ENCODE data around the gene PAPPA.

PAPPA gene

GRCh38 chr9:116350213-116350612, 196.6 kb downstream of the PAPPA start:
- DNase-seq (ENCODE audit: low read depth, low spot score): no peak
- TF ChIP-seq POLR2AphosphoS5 (IDR thresholded peaks at IDR 0.05; ENCODE audit: borderline replicate concordance, low read depth, low read length): no peak
- TF ChIP-seq FOXP2 (optimal IDR thresholded peaks at IDR 0.05; ENCODE audit: control extremely low read depth, extremely low read length, insufficient read depth): no peak
- no peak for TF ChIP-seq EZH2 (IDR thresholded peaks at IDR 0.05)
- Histone ChIP-seq H3K4me3 (no peak overlapping the region), H3K27ac (no peak overlapping the region), H3K36me3 (ENCODE audit: insufficient read depth, low read length) (peaks cover 100% of the 10 kb centered on the region), H3K9me3 (ENCODE audit: low read depth, low read length) (no peaks in the 10 kb centered on the region), H3K9ac (ENCODE audit: insufficient read length) (no peak overlapping the region)

- no peak for TF ChIP-seq EZH2 (IDR thresholded peaks at IDR 0.05)
- TF ChIP-seq FOXP2 (optimal IDR thresholded peaks at IDR 0.05; ENCODE audit: control extremely low read depth, extremely low read length, insufficient read depth): no peak
- no peak for TF ChIP-seq POLR2AphosphoS5 (IDR thresholded peaks at IDR 0.05; ENCODE audit: borderline replicate concordance, low read depth, low read length)
These were observed 199.4 kb downstream of the PAPPA start for GRCh38 chr9:116352958-116353357.

GRCh38 chr9:116355153-116355921, 201.7 kb downstream of the PAPPA start:
- no peak for DNase-seq (ENCODE audit: low read depth, low spot score)
- Histone ChIP-seq H3K36me3 (ENCODE audit: insufficient read depth, low read length) (peaks cover 100% of the 10 kb centered on the region), H3K9me3 (ENCODE audit: low read depth, low read length) (no peaks in the 10 kb centered on the region), H3K9ac (ENCODE audit: insufficient read length) (no peak overlapping the region), H3K4me3 (no peak overlapping the region), H3K27ac (no peak overlapping the region)
- no peak for TF ChIP-seq POLR2AphosphoS5 (IDR thresholded peaks at IDR 0.05; ENCODE audit: borderline replicate concordance, low read depth, low read length)
- TF ChIP-seq FOXP2 (optimal IDR thresholded peaks at IDR 0.05; ENCODE audit: control extremely low read depth, extremely low read length, insufficient read depth): no peak
- no peak for TF ChIP-seq EZH2 (IDR thresholded peaks at IDR 0.05)

More at GRCh38 chr9:116352958-116353357, 199.4 kb downstream of the PAPPA start:
- no peak for DNase-seq (ENCODE audit: low read depth, low spot score)
- no peak overlapping the region for H3K27ac ChIP-seq
- no peaks in the 10 kb centered on the region for H3K9me3 ChIP-seq (ENCODE audit: low read depth, low read length)
- H3K36me3 ChIP-seq (ENCODE audit: insufficient read depth, low read length): peaks cover 100% of the 10 kb centered on the region
- H3K4me3 ChIP-seq: no peak overlapping the region
- no peak overlapping the region for H3K9ac ChIP-seq (ENCODE audit: insufficient read length)

- TF ChIP-seq EZH2 (IDR thresholded peaks at IDR 0.05) (no peak), POLR2AphosphoS5 (IDR thresholded peaks at IDR 0.05; ENCODE audit: borderline replicate concordance, low read depth, low read length) (no peak; the same call in 1 of the 2 replicates)
- no peak for DNase-seq (ENCODE audit: low read depth, low spot score)
- Histone ChIP-seq H3K9ac (ENCODE audit: insufficient read length) (no peak overlapping the region), H3K4me3 (no peak overlapping the region), H3K36me3 (ENCODE audit: insufficient read depth, low read length) (peaks cover 100% of the 10 kb centered on the region), H3K9me3 (ENCODE audit: low read depth, low read length) (no peaks in the 10 kb centered on the region), H3K27ac (peak overlapping the region; percentile 49; the same call in 1 of the 2 replicates)
These were observed 204.7 kb downstream of the PAPPA start for GRCh38 chr9:116358251-116358650.

GRCh38 chr9:116360016-116360415, 206.4 kb downstream of the PAPPA start:
- no peak overlapping the region for H3K9ac ChIP-seq (ENCODE audit: insufficient read length)
- TF ChIP-seq POLR2AphosphoS5 (IDR thresholded peaks at IDR 0.05; ENCODE audit: borderline replicate concordance, low read depth, low read length) (no peak), EZH2 (IDR thresholded peaks at IDR 0.05) (no peak), FOXP2 (optimal IDR thresholded peaks at IDR 0.05; ENCODE audit: control extremely low read depth, extremely low read length, insufficient read depth) (no peak)
- no peak for DNase-seq (ENCODE audit: low read depth, low spot score)
- H3K9me3 ChIP-seq (ENCODE audit: low read depth, low read length): no peaks in the 10 kb centered on the region
- H3K4me3 ChIP-seq: no peak overlapping the region
- H3K36me3 ChIP-seq (ENCODE audit: insufficient read depth, low read length): peaks cover 100% of the 10 kb centered on the region
- peak overlapping the region; percentile 14; the same call in 1 of the 2 replicates for H3K27ac ChIP-seq

- Histone ChIP-seq H3K27ac (peak overlapping the region; percentile 47), H3K9ac (ENCODE audit: insufficient read length) (no peak overlapping the region), H3K9me3 (ENCODE audit: low read depth, low read length) (no peaks in the 10 kb centered on the region), H3K4me3 (no peak overlapping the region), H3K36me3 (ENCODE audit: insufficient read depth, low read length) (peaks cover 100% of the 10 kb centered on the region)
- TF ChIP-seq FOXP2 (optimal IDR thresholded peaks at IDR 0.05; ENCODE audit: control extremely low read depth, extremely low read length, insufficient read depth) (no peak), POLR2AphosphoS5 (IDR thresholded peaks at IDR 0.05; ENCODE audit: borderline replicate concordance, low read depth, low read length) (no peak), EZH2 (IDR thresholded peaks at IDR 0.05) (no peak)
- no peak for DNase-seq (ENCODE audit: low read depth, low spot score)
These were observed 207.4 kb downstream of the PAPPA start for GRCh38 chr9:116360989-116361388.

- H3K4me3 ChIP-seq: no peak overlapping the region
- H3K9me3 ChIP-seq (ENCODE audit: low read depth, low read length): no peaks in the 10 kb centered on the region
- no peak for DNase-seq (ENCODE audit: low read depth, low spot score)
- H3K27ac ChIP-seq: peak overlapping the region; percentile 47
- no peak overlapping the region for H3K9ac ChIP-seq (ENCODE audit: insufficient read length)
- no peak for TF ChIP-seq EZH2 (IDR thresholded peaks at IDR 0.05)
- no peak for TF ChIP-seq POLR2AphosphoS5 (IDR thresholded peaks at IDR 0.05; ENCODE audit: borderline replicate concordance, low read depth, low read length)
- no peak for TF ChIP-seq FOXP2 (optimal IDR thresholded peaks at IDR 0.05; ENCODE audit: control extremely low read depth, extremely low read length, insufficient read depth)
- H3K36me3 ChIP-seq (ENCODE audit: insufficient read depth, low read length): peaks cover 100% of the 10 kb centered on the region
These were observed 208.0 kb downstream of the PAPPA start for GRCh38 chr9:116361547-116361946.

GRCh38 chr9:116362493-116362892, 208.9 kb downstream of the PAPPA start:
- Histone ChIP-seq H3K27ac (0 out of 2 replicates have a peak overlapping the region, but pooled peaks have one; percentile 47), H3K9ac (ENCODE audit: insufficient read length) (no peak overlapping the region), H3K9me3 (ENCODE audit: low read depth, low read length) (no peaks in the 10 kb centered on the region), H3K36me3 (ENCODE audit: insufficient read depth, low read length) (peaks cover 100% of the 10 kb centered on the region), H3K4me3 (no peak overlapping the region)
- TF ChIP-seq FOXP2 (optimal IDR thresholded peaks at IDR 0.05; ENCODE audit: control extremely low read depth, extremely low read length, insufficient read depth) (no peak), EZH2 (IDR thresholded peaks at IDR 0.05) (no peak), POLR2AphosphoS5 (IDR thresholded peaks at IDR 0.05; ENCODE audit: borderline replicate concordance, low read depth, low read length) (no peak)
- DNase-seq (ENCODE audit: low read depth, low spot score): no peak
